ENCODE results near the gene TRIM4.
"Not testable (repeated sequence)": the region's sequence is repeated elsewhere in the genome, so short reads cannot be mapped to it uniquely, and the experiment has no call there.

Gene TRIM4

GRCh38 chr7:99898836-99899235, 20.5 kb downstream of the TRIM4 start:
- Histone ChIP-seq H3K9ac (ENCODE audit: insufficient read length) (no peak overlapping the region), H3K9me3 (ENCODE audit: low read depth, low read length) (no peaks in the 10 kb centered on the region), H3K27ac (no peak overlapping the region), H3K36me3 (ENCODE audit: insufficient read depth, low read length) (peaks cover 35% of the 10 kb centered on the region), H3K4me3 (no peak overlapping the region)
- no peak for DNase-seq (ENCODE audit: low read depth, low spot score)
- no peak for TF ChIP-seq POLR2AphosphoS5 (IDR thresholded peaks at IDR 0.05; ENCODE audit: borderline replicate concordance, low read depth, low read length)
- no peak for TF ChIP-seq FOXP2 (optimal IDR thresholded peaks at IDR 0.05; ENCODE audit: control extremely low read depth, extremely low read length, insufficient read depth)
- TF ChIP-seq EZH2 (IDR thresholded peaks at IDR 0.05): no peak

GRCh38 chr7:99898023-99898357, 21.3 kb downstream of the TRIM4 start:
- peaks cover 26% of the 10 kb centered on the region for H3K36me3 ChIP-seq (ENCODE audit: insufficient read depth, low read length)
- DNase-seq (ENCODE audit: low read depth, low spot score): no peak
- no peak overlapping the region for H3K27ac ChIP-seq
- TF ChIP-seq EZH2 (IDR thresholded peaks at IDR 0.05) (no peak), POLR2AphosphoS5 (IDR thresholded peaks at IDR 0.05; ENCODE audit: borderline replicate concordance, low read depth, low read length) (no peak), FOXP2 (optimal IDR thresholded peaks at IDR 0.05; ENCODE audit: control extremely low read depth, extremely low read length, insufficient read depth) (no peak)
- H3K9ac ChIP-seq (ENCODE audit: insufficient read length): no peak overlapping the region
- H3K9me3 ChIP-seq (ENCODE audit: low read depth, low read length): no peaks in the 10 kb centered on the region
- no peak overlapping the region for H3K4me3 ChIP-seq

- no peak for DNase-seq (ENCODE audit: low read depth, low spot score)
- Histone ChIP-seq H3K9me3 (ENCODE audit: low read depth, low read length) (no peaks in the 10 kb centered on the region), H3K9ac (ENCODE audit: insufficient read length) (no peak overlapping the region), H3K4me3 (no peak overlapping the region), H3K36me3 (ENCODE audit: insufficient read depth, low read length) (peaks cover 21% of the 10 kb centered on the region), H3K27ac (no peak overlapping the region)
- TF ChIP-seq EZH2 (IDR thresholded peaks at IDR 0.05): no peak
- no peak for TF ChIP-seq FOXP2 (optimal IDR thresholded peaks at IDR 0.05; ENCODE audit: control extremely low read depth, extremely low read length, insufficient read depth)
- TF ChIP-seq POLR2AphosphoS5 (IDR thresholded peaks at IDR 0.05; ENCODE audit: borderline replicate concordance, low read depth, low read length): no peak
These were observed 21.9 kb downstream of the TRIM4 start for GRCh38 chr7:99897322-99898022.

- Histone ChIP-seq H3K9me3 (ENCODE audit: low read depth, low read length) (no peaks in the 10 kb centered on the region), H3K36me3 (ENCODE audit: insufficient read depth, low read length) (no peaks in the 10 kb centered on the region), H3K9ac (ENCODE audit: insufficient read length) (no peak overlapping the region), H3K27ac (no peak overlapping the region), H3K4me3 (no peak overlapping the region)
- TF ChIP-seq POLR2AphosphoS5 (IDR thresholded peaks at IDR 0.05; ENCODE audit: borderline replicate concordance, low read depth, low read length): no peak
- no peak for TF ChIP-seq FOXP2 (optimal IDR thresholded peaks at IDR 0.05; ENCODE audit: control extremely low read depth, extremely low read length, insufficient read depth)
- no peak for TF ChIP-seq EZH2 (IDR thresholded peaks at IDR 0.05)
- no peak for DNase-seq (ENCODE audit: low read depth, low spot score)
These were observed 24.6 kb downstream of the TRIM4 start for GRCh38 chr7:99894738-99895137.

GRCh38 chr7:99893280-99893679, 26.1 kb downstream of the TRIM4 start:
- no peak for TF ChIP-seq FOXP2 (optimal IDR thresholded peaks at IDR 0.05; ENCODE audit: control extremely low read depth, extremely low read length, insufficient read depth)
- no peak for TF ChIP-seq EZH2 (IDR thresholded peaks at IDR 0.05)
- no peak for TF ChIP-seq POLR2AphosphoS5 (IDR thresholded peaks at IDR 0.05; ENCODE audit: borderline replicate concordance, low read depth, low read length)
- Histone ChIP-seq H3K36me3 (ENCODE audit: insufficient read depth, low read length) (no peaks in the 10 kb centered on the region), H3K9ac (ENCODE audit: insufficient read length) (no peak overlapping the region), H3K4me3 (no peak overlapping the region), H3K9me3 (ENCODE audit: low read depth, low read length) (no peaks in the 10 kb centered on the region), H3K27ac (no peak overlapping the region)
- DNase-seq (ENCODE audit: low read depth, low spot score): no peak

DNA sequence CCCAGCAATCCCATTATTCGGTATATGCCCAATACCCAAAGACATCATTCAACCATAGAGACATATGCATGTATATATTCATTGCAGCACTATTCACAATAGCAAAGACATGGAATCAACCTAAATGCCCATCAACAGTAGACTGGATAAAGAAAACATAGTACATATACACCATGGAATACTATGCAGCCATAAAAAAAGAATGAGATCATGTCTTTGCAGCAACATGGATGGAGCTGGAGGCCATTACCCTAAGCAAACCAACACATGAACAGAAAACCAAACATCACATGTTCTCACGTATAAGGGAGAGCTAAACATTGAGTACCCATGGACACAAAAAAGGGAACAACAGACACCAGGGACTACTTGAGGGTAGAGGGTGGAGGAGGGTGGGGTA, 29.0 kb downstream of the TRIM4 start:
- H3K27ac ChIP-seq; DNase-seq (ENCODE audit: low read depth, low spot score); H3K4me3 ChIP-seq; H3K9me3 ChIP-seq (ENCODE audit: low read depth, low read length); H3K36me3 ChIP-seq (ENCODE audit: insufficient read depth, low read length); H3K9ac ChIP-seq (ENCODE audit: insufficient read length): not testable (repeated sequence)

DNA sequence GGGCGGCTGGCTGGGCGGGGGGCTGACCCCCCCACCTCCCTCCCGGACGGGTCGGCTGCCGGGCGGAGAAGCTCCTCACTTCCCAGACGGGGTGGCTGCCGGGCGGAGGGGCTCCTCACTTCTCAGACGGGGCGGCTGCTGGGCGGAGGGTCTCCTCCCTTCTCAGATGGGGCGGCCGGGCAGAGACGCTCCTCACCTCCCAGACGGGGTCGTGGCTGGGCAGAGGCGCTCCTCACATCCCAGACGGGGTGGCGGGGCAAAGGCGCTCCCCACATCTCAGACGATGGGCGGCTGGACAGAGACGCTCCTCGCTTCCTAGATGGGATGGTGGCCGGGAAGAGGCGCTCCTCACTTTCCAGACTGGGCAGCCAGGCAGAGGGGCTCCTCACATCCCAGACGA, 31.0 kb downstream of the TRIM4 start:
- not testable (repeated sequence) for DNase-seq (ENCODE audit: low read depth, low spot score)

DNA sequence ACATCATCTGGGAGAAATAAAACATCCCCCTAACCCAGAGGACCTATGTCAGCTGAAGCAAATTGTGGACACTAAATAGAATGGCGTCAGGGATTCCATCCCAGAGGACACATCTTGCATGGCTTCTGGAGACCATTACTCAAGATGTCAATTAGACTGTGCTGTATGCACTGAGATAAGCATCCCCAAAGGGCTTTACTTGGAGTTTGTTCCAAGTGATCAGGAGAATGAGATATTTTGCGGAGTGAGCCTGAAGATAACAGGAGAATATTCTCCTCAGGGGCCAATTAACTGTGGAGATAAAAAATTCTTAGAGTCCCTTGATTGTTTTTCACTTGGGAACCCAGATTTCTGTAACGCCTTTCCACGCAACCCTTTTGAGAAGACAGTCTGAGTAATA, 38.0 kb downstream of the TRIM4 start:
- TF ChIP-seq FOXP2 (optimal IDR thresholded peaks at IDR 0.05; ENCODE audit: control extremely low read depth, extremely low read length, insufficient read depth): no peak
- no peak for TF ChIP-seq POLR2AphosphoS5 (IDR thresholded peaks at IDR 0.05; ENCODE audit: borderline replicate concordance, low read depth, low read length)
- TF ChIP-seq EZH2 (IDR thresholded peaks at IDR 0.05): no peak
- DNase-seq (ENCODE audit: low read depth, low spot score): no peak
- H3K9me3 ChIP-seq (ENCODE audit: low read depth, low read length): no peaks in the 10 kb centered on the region
- no peaks in the 10 kb centered on the region for H3K36me3 ChIP-seq (ENCODE audit: insufficient read depth, low read length)
- no peak overlapping the region for H3K9ac ChIP-seq (ENCODE audit: insufficient read length)
- H3K4me3 ChIP-seq: no peak overlapping the region
- no peak overlapping the region for H3K27ac ChIP-seq

More for the DNA sequence above, 31.0 kb downstream of the TRIM4 start:
- H3K4me3 ChIP-seq; H3K9me3 ChIP-seq (ENCODE audit: low read depth, low read length); H3K27ac ChIP-seq; H3K9ac ChIP-seq (ENCODE audit: insufficient read length); H3K36me3 ChIP-seq (ENCODE audit: insufficient read depth, low read length): not testable (repeated sequence)

DNA sequence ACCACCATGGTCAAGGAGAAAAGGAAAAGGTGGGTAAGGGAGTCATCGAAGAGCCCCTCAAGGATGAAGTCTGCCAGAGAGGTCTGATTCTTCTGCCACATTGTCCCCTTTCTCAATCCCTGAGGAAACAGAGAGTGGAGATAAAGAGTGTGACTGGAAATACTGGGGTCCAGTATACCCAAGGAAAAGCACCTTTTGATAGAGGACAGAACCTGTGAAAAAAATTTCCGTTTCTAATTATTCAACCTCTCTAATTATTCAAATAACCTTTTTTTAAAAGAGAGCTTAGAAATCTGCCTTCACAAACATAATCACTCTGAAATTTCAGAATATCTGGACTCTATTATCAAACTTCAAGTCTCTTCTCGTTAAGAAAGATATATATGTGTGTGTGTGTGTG, 42.4 kb downstream of the TRIM4 start, which contains the start of gene OR2AE1:
Gene OR2AE1 (minus strand): TSS at position 101 of the 400 bp plus-strand sequence. CDS start 0 bp downstream, at position 101.
- Histone ChIP-seq H3K4me3 (no peak within 1 kb of the TSS), H3K9me3 (ENCODE audit: low read depth, low read length) (no peaks in the 10 kb centered on the region), H3K27ac (no peak within 1 kb of the TSS), H3K9ac (ENCODE audit: insufficient read length) (no peak within 1 kb of the TSS), H3K36me3 (ENCODE audit: insufficient read depth, low read length) (no peaks in the 10 kb centered on the region)
- no peak for TF ChIP-seq FOXP2 (optimal IDR thresholded peaks at IDR 0.05; ENCODE audit: control extremely low read depth, extremely low read length, insufficient read depth)
- DNase-seq (ENCODE audit: low read depth, low spot score): no peak
